ENCODE results near the gene NAB2.

GRCh38 chr12:57105011-57105753, 16.3 kb downstream of the NAB2 start:
- TF ChIP-seq POLR2A (IDR thresholded peaks at IDR 0.05; ENCODE audit: low read depth) (no peak), CTCF (IDR thresholded peaks at IDR 0.05) (no peak)
